HL-60 (cell line): ENCODE measurements around the gene SLC2A9.

Experiments used
- CTCF ChIP-seq: IDR thresholded peaks from one replicate; pipeline ENCODE4 v1.5.1; 2011; ENCODE audit warnings: low read length, control low read depth, inconsistent platforms; ENCODE audit not compliant: insufficient read depth
- POLR2AphosphoS5 ChIP-seq: IDR thresholded peaks from 2 replicates; pipeline ENCODE4 v1.6.1; 2012; ENCODE audit warnings: low read depth

- TF ChIP-seq POLR2AphosphoS5 (no peak), CTCF (peak; percentile 75)
Observed at GRCh38 chr4:10063544-10064300, 42.4 kb upstream of the SLC2A9 start.
